Epithelial cell of esophagus (primary cell): ENCODE data around the gene HRG.
"Not testable (repeated sequence)": the region's sequence is repeated elsewhere in the genome, so short reads cannot be mapped to it uniquely, and the experiment has no call there.

ENCODE experiments used
- DNase-seq: peaks from one replicate; pipeline ENCODE4 v3.0.0; 2010; ENCODE audit warnings: low read depth
- H3K4me3 ChIP-seq: 2 replicates; pipeline ENCODE4 v1.5.1; 2011; ENCODE audit warnings: mild to moderate bottlenecking, low read length, control low read depth
- TF ChIP-seq, protein P1 (sequence below): IDR thresholded peaks from 2 replicates; pipeline ENCODE4 v1.5.1; 2011; ENCODE audit warnings: low read depth, mild to moderate bottlenecking, low read length, control low read depth, inconsistent platforms; ENCODE audit not compliant: insufficient read depth; ENCODE audit errors: missing control alignments

Gene HRG

DNA sequence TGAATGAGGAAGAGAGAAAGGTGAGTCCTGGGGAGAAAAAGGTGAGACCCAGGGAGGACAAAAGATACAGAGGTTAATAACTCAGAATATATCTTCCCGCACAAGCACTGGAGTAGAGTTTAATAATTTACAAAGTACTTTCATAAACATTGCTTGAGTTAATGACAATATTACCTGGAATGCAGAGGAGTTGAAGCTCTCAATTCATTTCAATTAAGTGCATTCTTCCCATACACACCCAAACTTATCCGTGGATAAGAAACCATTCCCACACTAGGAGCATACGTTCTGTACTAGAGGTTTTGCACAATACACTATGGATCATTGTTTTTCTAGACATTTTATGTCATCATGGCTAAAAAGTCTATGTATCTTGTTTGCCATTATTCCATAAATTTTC lies 28.0 kb downstream of the HRG start:
- no peak for DNase-seq
- H3K4me3 ChIP-seq, result no peak overlapping the region
- TF ChIP-seq, protein P1, sequence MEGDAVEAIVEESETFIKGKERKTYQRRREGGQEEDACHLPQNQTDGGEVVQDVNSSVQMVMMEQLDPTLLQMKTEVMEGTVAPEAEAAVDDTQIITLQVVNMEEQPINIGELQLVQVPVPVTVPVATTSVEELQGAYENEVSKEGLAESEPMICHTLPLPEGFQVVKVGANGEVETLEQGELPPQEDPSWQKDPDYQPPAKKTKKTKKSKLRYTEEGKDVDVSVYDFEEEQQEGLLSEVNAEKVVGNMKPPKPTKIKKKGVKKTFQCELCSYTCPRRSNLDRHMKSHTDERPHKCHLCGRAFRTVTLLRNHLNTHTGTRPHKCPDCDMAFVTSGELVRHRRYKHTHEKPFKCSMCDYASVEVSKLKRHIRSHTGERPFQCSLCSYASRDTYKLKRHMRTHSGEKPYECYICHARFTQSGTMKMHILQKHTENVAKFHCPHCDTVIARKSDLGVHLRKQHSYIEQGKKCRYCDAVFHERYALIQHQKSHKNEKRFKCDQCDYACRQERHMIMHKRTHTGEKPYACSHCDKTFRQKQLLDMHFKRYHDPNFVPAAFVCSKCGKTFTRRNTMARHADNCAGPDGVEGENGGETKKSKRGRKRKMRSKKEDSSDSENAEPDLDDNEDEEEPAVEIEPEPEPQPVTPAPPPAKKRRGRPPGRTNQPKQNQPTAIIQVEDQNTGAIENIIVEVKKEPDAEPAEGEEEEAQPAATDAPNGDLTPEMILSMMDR, result no peak

DNA sequence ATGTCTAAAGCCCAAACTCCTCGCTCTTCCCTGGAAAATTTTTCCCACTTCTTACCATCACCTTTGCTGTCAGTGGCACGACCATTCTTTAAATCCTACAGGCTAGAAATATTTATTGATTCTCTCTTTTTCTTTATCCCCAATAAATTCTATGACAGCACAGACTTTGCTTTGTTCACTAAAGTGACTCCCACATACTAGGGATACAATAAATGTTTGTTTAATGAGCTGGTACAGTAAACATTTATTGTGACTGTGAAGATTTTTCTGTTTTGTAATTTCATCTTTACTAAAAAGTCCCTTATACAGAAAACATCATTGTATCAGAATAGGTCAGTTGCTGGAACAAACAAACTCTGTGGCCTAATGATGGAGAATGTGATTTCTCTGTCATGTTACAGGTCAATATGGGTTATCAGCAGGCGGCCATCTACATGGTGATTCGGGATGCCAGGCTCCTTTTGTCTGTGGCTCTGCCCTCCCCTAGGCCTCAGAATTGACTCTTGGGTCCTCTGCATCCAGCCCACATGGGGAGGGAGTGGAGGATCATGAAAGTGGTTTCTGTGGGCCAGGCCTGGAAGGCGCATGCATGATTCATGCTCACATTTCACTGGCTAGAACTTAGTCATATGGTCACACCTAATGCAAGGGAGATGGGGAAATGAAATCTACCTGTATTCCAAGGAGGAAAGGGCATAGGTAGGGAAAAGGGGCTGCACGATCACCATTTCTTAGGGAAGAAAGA lies 28.6 kb downstream of the HRG start:
- peak; percentile 66 for DNase-seq
- no peak overlapping the region for H3K4me3 ChIP-seq
- TF ChIP-seq, protein P1, result no peak

DNA sequence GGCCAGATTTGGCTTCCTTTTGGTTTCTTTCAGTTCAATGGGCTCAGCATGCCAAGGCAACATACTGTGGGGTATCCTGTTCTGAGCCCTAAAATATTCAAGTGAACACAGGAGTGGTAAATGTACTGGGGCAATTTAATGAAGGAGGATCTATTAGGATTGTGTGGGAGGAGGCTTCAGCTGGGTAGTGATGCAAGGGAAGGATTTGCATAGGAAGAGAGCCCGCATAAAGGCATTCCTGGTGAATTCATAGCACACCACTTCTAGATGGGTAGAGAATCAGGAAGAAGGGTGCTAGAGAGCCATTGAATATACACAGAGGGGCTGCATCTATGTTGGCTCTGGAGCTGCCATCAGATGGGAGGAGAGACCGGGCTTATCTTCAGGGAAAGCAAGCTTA lies 30.7 kb downstream of the HRG start:
- no peak for DNase-seq
- H3K4me3 ChIP-seq, result no peak overlapping the region
- TF ChIP-seq, protein P1, result no peak

DNA sequence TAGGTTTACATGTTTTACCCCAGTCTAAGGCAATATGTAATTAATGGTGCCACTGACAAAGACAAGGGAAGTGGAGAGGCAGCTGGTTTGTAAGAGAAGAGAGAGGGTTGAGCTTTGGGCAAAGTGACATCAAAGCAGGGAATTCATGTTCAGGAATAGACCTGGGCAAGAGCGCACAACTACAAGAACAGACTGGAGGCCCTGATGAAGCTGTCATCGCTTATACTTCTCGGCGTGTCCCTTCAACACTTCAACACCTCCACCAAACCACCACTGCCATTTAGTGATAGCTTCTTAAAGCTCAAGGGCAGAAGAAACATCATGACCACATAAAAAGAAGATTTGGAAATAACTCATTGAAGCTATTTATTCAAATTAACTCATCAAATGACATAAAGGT lies 31.7 kb downstream of the HRG start:
- H3K4me3 ChIP-seq, result no peak overlapping the region
- TF ChIP-seq, protein P1, result no peak
- DNase-seq, result no peak

DNA sequence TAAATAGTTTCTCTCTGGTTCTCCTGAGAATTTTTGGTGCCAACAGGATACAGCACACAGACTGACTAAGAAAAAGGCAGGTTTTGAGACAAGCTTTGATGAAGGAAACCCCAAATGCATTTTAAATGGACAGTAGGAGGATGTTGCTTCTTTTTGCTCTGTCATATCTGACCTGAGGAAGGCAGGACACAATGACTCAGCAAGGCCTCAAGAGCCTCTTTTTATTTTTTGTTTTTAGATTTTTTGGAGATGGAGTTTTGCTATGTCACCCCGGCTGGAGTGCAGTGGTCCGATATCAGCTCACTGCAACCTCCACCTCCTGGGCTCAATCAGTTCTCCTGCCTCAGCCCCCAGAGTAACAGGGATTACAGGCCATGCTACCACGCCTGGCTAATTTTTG lies 34.5 kb downstream of the HRG start:
- DNase-seq, result no peak
- TF ChIP-seq, protein P1, result no peak
- no peak overlapping the region for H3K4me3 ChIP-seq

DNA sequence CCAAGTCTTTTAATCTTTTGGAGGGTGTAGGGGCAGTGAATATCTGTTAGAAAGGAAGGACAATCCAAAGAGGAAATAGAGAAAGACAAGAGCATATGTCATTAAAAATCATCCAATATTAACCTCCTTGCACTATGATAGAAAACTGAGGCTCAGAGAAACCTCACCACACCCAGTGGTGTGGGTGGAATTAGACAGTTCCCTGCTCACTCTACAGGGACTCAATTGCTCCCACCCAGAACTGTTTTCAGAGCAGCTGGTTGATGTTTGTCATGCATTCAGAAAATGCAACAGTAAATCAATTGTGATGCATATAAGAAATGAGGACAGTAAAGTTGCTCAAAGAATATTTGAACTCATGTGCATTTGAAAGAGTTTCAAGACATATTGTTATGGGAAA lies 36.6 kb downstream of the HRG start:
- DNase-seq, H3K4me3 ChIP-seq: not testable (repeated sequence)

DNA sequence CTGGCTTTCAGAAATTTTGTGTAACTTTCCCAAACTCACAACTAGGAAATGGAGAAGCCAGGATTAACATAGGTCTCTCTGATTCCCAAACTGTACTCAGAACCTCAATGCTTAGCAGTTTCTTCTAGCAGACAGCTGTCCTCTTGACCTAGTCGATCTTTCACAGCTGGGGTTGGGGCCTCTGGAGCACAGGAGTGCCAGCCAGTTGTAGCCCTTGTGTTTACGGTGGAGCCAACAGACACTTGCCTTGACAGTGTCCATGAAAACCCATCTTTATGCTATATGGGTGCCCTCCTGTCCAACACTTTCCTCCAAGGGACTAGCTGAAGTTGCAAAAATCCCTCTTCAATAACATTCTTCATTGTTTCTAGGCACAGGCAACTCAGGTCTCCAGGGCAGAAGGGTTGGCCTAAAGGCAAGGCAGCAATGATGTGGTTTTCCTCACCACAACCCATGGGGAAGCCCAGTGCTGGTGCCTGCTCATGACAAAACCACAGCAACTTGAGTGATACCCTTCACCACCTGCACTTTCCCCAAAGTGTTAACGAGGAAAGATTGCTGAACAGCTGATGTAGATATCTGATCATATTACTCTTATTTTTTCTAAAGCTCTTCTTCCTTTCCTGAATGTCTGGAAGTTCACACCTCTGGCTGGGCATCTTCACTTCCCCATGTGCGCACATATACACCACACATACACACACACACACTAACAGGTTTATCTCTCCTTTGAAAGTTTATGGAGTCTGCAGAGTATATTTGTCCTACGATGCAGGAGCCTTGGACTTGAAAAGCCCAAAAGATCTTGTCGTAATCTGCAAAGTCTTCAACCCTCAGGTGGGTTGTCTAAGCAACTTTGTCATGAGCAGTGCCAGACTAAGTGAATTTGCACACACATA lies 40.3 kb downstream of the HRG start:
- no peak overlapping the region for H3K4me3 ChIP-seq
- TF ChIP-seq, protein P1, result no peak
- DNase-seq, result no peak
